ENCODE results near the gene CHST6.
"Not testable (repeated sequence)": the region's sequence is repeated elsewhere in the genome, so short reads cannot be mapped to it uniquely, and the experiment has no call there.

CHST6 gene

DNA sequence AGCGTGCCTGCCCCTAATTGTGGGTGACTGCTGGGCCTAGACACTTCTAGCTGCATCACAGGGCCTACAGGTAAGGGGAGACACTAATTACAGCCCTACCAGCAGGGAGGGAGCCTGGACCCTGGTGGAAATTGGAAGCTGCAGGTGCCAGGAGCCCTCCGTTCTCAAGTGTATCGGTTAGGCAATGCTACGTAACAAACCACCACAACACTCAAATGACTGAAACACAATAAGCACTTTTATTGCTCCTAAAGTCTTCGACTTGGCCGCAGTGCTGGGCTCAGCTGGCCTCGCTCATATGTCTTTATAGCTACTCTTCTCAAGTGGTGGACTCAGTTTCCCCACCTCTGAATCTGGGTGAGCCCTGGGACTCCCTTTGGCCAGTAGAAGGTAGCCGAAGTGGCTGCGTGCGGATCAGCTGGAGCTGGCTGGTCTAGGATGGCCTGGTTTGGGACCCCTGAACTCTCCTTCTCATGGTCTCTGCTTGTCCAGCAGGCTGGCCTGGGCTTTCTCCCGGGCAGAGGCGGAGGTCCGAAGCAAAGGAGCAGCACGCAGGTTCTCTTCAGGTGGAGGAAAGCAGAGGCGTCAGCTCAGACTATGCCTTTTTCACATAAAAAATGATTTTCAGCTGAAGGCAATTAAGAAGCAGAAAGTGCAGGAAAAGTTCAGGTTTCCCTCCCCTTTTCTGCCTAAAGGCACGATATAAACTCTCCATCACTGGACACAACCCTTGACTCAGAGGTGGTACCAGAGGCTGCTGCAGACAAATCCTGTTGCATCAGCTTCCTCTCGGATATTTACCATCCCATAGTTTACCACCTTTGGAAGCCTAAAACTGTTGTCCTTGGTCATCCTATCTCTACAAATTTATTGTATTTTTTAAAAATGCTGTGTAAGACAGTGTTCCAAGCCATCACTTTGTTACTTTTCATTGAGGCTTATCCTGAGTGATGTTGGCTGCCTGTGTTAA, 22.0 kb downstream of the CHST6 start:
- H3K4me3 ChIP-seq (ENCODE audit: low read length) = no peak overlapping the region
- TF ChIP-seq, protein P1, sequence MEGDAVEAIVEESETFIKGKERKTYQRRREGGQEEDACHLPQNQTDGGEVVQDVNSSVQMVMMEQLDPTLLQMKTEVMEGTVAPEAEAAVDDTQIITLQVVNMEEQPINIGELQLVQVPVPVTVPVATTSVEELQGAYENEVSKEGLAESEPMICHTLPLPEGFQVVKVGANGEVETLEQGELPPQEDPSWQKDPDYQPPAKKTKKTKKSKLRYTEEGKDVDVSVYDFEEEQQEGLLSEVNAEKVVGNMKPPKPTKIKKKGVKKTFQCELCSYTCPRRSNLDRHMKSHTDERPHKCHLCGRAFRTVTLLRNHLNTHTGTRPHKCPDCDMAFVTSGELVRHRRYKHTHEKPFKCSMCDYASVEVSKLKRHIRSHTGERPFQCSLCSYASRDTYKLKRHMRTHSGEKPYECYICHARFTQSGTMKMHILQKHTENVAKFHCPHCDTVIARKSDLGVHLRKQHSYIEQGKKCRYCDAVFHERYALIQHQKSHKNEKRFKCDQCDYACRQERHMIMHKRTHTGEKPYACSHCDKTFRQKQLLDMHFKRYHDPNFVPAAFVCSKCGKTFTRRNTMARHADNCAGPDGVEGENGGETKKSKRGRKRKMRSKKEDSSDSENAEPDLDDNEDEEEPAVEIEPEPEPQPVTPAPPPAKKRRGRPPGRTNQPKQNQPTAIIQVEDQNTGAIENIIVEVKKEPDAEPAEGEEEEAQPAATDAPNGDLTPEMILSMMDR (conservative IDR thresholded peaks at IDR 0.05; ENCODE audit: low read depth, low read length) = no peak
- no peak for DNase-seq (ENCODE audit: low read depth)

DNA sequence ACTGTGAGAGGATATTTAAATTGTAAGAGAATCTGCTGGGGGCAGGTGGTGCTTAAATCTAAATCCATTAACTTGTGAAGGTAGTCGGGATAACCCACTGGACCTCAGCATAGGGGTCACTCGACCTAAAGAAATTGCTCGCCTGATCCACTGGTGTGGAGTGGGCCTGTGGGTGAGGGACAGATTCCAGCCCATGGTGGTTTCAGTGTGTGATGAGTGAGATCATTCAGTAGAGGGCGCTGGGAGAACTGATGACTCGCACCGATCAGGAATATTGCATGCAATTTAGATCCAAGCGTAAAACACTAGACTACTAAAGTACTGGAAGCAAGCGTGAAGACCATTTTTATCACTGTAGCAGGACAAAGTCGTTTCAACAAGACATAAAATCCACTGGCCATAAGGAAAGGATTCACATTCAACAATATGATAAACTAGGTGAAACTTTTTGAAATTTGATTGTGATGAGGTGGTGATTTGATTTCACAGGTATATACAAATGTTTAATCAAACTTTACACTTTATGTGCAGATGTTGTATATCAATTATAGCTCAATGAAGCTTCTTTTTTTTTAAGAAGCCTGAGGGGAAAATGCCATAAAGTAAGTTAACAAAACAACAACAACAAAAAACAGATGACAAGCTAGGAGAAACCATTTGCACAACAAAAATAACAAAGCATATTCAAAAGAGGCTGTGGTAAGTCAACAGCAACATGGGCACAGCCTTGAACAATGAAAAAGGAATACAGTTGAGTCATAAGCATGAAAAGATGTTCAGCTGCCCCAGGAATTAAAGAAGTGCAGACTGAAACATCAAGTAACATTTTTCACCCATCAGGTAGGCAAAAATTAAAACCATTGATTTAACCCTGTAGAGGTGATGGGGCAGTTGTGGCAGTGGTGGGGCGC, 23.3 kb downstream of the CHST6 start:
- TF ChIP-seq, protein P1 (conservative IDR thresholded peaks at IDR 0.05; ENCODE audit: low read depth, low read length) = peak; percentile 82
- H3K4me3 ChIP-seq (ENCODE audit: low read length) = no peak overlapping the region
- no peak for DNase-seq (ENCODE audit: low read depth)

DNA sequence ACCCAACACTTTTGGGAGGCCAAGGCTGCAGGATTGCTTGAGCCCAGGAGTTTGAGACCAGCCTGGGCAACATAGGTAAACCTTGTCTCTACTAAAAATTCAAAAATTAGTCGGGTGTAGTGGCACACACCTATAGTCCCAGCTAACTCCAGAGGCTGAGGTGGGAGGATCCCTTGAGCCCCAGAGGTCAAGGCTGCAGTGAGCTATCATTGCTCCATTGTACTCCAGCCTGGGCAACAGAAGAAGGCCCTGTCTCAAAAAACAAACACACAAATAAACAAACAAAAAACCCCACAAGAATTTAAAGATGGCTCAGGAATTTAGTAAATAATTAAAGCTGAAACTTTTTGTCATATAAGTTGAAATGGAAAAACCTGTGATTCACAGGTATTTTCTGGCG, 28.5 kb downstream of the CHST6 start:
- no peak overlapping the region for H3K4me3 ChIP-seq (ENCODE audit: low read length)
- no peak for DNase-seq (ENCODE audit: low read depth)
- TF ChIP-seq, protein P1 (conservative IDR thresholded peaks at IDR 0.05; ENCODE audit: low read depth, low read length) = no peak

DNA sequence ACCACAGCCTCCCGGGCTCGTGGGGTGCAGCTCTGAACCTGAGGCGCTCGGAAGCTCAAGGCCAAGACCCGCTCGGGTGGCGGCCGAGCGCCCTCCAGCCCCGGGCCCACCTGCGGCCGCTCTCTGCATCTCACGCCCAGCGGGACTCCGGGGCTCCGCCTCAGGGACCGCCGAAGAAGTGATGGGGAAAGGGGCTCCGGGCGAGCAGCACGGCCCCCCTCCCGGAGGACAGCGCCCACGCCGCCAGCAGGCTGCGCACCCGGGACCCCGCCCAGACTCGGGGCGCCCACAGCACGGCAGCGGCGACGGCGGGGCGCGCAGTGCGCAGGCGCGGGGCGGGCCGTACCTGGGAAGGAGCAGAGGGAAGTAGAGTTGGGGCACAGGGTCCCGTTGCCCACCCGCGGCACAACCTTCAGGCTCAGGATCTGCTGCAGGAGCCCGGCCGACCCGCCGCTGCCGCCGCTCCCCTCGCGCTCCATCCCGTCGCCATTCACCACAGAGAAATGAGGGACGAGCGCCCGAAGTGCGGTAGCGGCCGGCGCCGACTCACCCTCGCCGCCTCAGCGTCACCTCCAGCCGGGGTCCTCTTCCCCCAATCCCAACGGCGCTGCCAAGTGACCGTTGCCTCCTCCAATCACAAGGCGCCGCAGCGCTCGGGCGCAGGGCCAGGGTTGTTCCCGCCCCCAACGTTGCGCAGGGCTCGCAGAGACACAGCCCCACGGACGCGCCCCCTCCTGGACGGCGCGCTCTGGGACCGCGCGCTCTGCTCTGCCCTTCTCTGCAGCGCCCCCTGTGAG, 30.9 kb downstream of the CHST6 start, which contains the start of gene TMEM170A:
Gene TMEM170A (minus strand): TSS at position 568 of the 797 bp plus-strand sequence. CDS start 89 bp downstream, at position 479.
- peak; percentile 94 for DNase-seq (ENCODE audit: low read depth)
- TF ChIP-seq, protein P1 (conservative IDR thresholded peaks at IDR 0.05; ENCODE audit: low read depth, low read length) = peak; percentile 100
- peak within 1 kb of the TSS; percentile 74 for H3K4me3 ChIP-seq (ENCODE audit: low read length)

DNA sequence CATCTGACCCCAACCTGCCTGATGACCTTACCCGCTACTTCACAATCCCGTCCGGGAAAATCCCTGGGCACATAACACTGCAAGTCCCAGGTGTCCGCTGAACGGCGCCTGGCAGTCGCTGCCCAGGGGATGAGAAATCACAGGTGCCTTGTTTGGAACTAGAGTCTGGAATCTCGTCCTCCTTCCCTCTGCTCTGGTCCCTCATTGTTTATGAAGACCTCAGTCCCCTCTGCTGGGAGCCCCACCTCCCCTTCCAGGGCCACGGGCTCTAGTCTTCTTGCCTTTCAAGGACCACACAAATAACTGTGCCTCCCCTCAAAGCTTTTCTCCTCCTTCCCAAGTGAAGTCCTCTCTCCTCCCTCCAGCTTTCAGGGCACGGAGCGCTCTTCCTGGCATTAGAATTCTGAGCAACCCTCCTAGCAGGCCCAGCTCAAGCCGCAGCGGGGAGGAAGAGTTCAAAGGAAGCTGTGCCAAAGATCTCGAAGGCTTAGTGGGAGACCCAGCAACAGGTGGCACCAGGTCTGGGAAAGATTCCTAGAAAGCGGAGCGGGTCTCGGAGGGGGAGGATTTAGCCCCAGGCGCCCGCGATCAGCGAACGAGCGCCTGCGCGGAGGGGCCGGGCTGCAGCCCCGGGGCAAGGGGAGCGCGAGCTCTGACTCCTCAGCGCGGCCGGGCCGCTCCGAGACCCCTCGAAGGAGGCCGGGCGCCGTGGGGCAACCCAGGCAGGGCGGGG, 31.7 kb downstream of the CHST6 start:
- H3K4me3 ChIP-seq (ENCODE audit: low read length) = peak overlapping the region; percentile 74
- DNase-seq (ENCODE audit: low read depth) = not testable (repeated sequence)

DNA sequence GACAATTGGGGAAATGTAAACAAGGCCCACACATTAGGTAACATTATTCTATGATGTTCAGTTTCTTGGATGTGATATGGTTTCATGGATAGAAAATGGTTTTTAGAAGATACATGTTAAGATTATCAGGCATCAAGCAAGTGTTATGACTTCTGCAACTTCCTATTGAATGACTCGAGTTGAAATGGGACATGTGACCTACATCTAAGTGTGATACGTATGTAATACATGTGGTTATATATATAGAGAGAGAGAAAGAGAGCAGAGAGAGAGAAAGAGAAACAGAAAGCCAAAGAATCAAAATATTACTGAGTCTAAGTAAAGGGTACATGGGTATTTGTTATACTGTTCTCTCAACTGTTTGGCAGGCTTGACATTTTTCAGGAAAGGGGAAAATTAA, 32.4 kb downstream of the CHST6 start:
- H3K4me3 ChIP-seq (ENCODE audit: low read length) = no peak overlapping the region
- TF ChIP-seq, protein P1 (conservative IDR thresholded peaks at IDR 0.05; ENCODE audit: low read depth, low read length) = no peak
- no peak for DNase-seq (ENCODE audit: low read depth)

All from retinal pigment epithelial cell (primary cell).